ENCODE data around the gene ACTR5. TPM values are rescaled to one million over a fixed set of nuclear protein-coding genes. Genes with fewer than 3 reads are reported as not detected.
"Not testable (repeated sequence)": the region's sequence is repeated elsewhere in the genome, so short reads cannot be mapped to it uniquely, and the experiment has no call there.

The ACTR5 gene
- total RNA-seq, 1 donor from 2014 or later: 7.1 TPM

- no peak for DNase-seq
These were observed 57.9 kb downstream of the ACTR5 start for GRCh38 chr20:38805958-38806854.

GRCh38 chr20:38806855-38807655 lies 58.8 kb downstream of the ACTR5 start:
- DNase-seq: no peak

- DNase-seq: no peak
These were observed 61.7 kb downstream of the ACTR5 start for GRCh38 chr20:38809942-38810341.

- DNase-seq: no peak
These were observed 62.8 kb downstream of the ACTR5 start for GRCh38 chr20:38810926-38811630.

GRCh38 chr20:38811769-38812168 lies 63.5 kb downstream of the ACTR5 start:
- no peak for DNase-seq

- DNase-seq: no peak
These were observed 63.9 kb downstream of the ACTR5 start for GRCh38 chr20:38812182-38812581.

- DNase-seq: no peak
These were observed 64.7 kb downstream of the ACTR5 start for GRCh38 chr20:38812709-38813573.

GRCh38 chr20:38813574-38813962 lies 65.3 kb downstream of the ACTR5 start:
- DNase-seq: not testable (repeated sequence)

- DNase-seq: no peak
These were observed 67.2 kb downstream of the ACTR5 start for GRCh38 chr20:38815446-38815845.

GRCh38 chr20:38818113-38819065 lies 70.1 kb downstream of the ACTR5 start:
- DNase-seq: no peak

Small RNAs within 50 kb of the gene (small RNA-seq; reads per million reads assigned to genes)
- not detected for gene RF00017 (ENCODE audit: low replicate concordance)

Other genes starting within 250 kb of the ACTR5 start
- gene ADIG, start 167.3 kb upstream of the ACTR5 start, total RNA-seq: not detected
- 3.5 TPM for gene ARHGAP40, start 146.7 kb upstream of the ACTR5 start, total RNA-seq
- not detected for gene SLC32A1, start 24.0 kb upstream of the ACTR5 start, total RNA-seq
- 1.9 TPM for gene PPP1R16B, start 57.2 kb downstream of the ACTR5 start, total RNA-seq
- 6.8 TPM for gene FAM83D, start 178.0 kb downstream of the ACTR5 start, total RNA-seq
- 12.3 TPM for gene DHX35, start 213.9 kb downstream of the ACTR5 start, total RNA-seq

Data from skin of body (tissue), 3 donors.